HepG2 (cell line): ENCODE results near the gene SAMD4A. TPM values are rescaled to one million over a fixed set of nuclear protein-coding genes. Genes with fewer than 3 reads are reported as not detected.

Experiments used
- AGO2 ChIP-seq: fragments of 200-400 bp; formaldehyde crosslinking; optimal IDR thresholded peaks from 2 replicates; pipeline ENCODE3; 2017; ENCODE audit warnings: mild to moderate bottlenecking, low read depth, low read length, moderate library complexity
- FOXJ3 ChIP-seq: sonication (generic); formaldehyde crosslinking; IDR thresholded peaks from 2 replicates; pipeline ENCODE4 v1.4.0; 2020; ENCODE audit warnings: missing genetic modification reagents, mild to moderate bottlenecking, borderline replicate concordance
- GPN1 ChIP-seq: sonication (generic); formaldehyde crosslinking; IDR thresholded peaks from 2 replicates; pipeline ENCODE4 v1.5.1; 2020; ENCODE audit warnings: missing genetic modification reagents, borderline replicate concordance
- SP1 ChIP-seq, 2 experiments: fragments of 450-650 bp in 1 of 2; sonication (generic) in 1 of 2; formaldehyde crosslinking in 1 of 2; IDR thresholded peaks; 2 replicates each; pipeline versions ENCODE4 v1.4.0 to v1.6.1; 2016 to 2020; ENCODE audit warnings: missing genetic modification reagents in 1 of 2
- STAG1 ChIP-seq: sonication (generic); formaldehyde crosslinking; IDR thresholded peaks from 2 replicates; pipeline ENCODE4 v1.4.0; 2020; ENCODE audit warnings: missing genetic modification reagents
- ZFYVE20 ChIP-seq: sonication (generic); formaldehyde crosslinking; IDR thresholded peaks from 2 replicates; pipeline ENCODE4 v1.8.0; 2023; ENCODE audit warnings: low read depth, mild to moderate bottlenecking, moderate library complexity, missing genetic modification reagents, borderline replicate concordance
- ZNF12 ChIP-seq: sonication (generic); formaldehyde crosslinking; IDR thresholded peaks from 2 replicates; pipeline ENCODE4 v1.5.0; 2020; ENCODE audit warnings: missing genetic modification reagents
- ZNF354B ChIP-seq: sonication (generic); formaldehyde crosslinking; IDR thresholded peaks from 2 replicates; pipeline ENCODE4 v1.8.0; 2022; ENCODE audit warnings: mild to moderate bottlenecking, missing genetic modification reagents
- polyA plus RNA-seq, 8 experiments: library from polyadenylated mRNA; depleted of rRNA in 3 of 8; stranded (reverse) in 7 of 8; unstranded in 1 of 8; fragments of >200 nt; fragmentation: Illumina TruSeq in 4 of 8; extraction: Trizol in 4 of 8; gene quantifications; 2 replicates each; pipeline versions ENCODE4 v1.2.1 to v1.2.3, GENCODE V29; 2011 to 2016; ENCODE audit warnings: low read depth in 4 of 8, missing spikeins in 1 of 8, mixed read lengths in 1 of 8; ENCODE audit not compliant: insufficient read depth in 1 of 8
- total RNA-seq, 5 experiments: library from RNA; depleted of rRNA; stranded (reverse); fragments of >200 nt; fragmentation: Illumina TruSeq; extraction: Trizol; gene quantifications; 2 replicates each; pipeline ENCODE4 v1.2.3, GENCODE V29; 2016; ENCODE audit warnings: low read depth in 1 of 5
- TF ChIP-seq, protein P1 (sequence below): sonication (generic); formaldehyde crosslinking; IDR thresholded peaks from 2 replicates; pipeline ENCODE4 v1.5.0; 2020; ENCODE audit warnings: missing genetic modification reagents
- TF ChIP-seq, protein P2 (sequence below): sonication (generic); formaldehyde crosslinking; IDR thresholded peaks from 2 replicates; pipeline ENCODE4 v1.4.0; 2020; ENCODE audit warnings: missing genetic modification reagents
- TF ChIP-seq, protein P3 (sequence below): sonication (generic); formaldehyde crosslinking; IDR thresholded peaks from 2 replicates; pipeline ENCODE4 v1.9.0; 2021; ENCODE audit warnings: missing genetic modification reagents, mild to moderate bottlenecking, borderline replicate concordance
- TF ChIP-seq, protein P4 (sequence below): sonication (generic); formaldehyde crosslinking; IDR thresholded peaks from 2 replicates; pipeline ENCODE4 v1.4.0; 2020; ENCODE audit warnings: missing genetic modification reagents, low read depth, mild to moderate bottlenecking, borderline replicate concordance
- TF ChIP-seq, protein P5 (sequence below): sonication (generic); formaldehyde crosslinking; IDR thresholded peaks from 2 replicates; pipeline ENCODE4 v1.4.0; 2020; ENCODE audit warnings: mild to moderate bottlenecking, low read depth, missing genetic modification reagents
- TF ChIP-seq, protein P6 (sequence below): sonication (generic); formaldehyde crosslinking; IDR thresholded peaks from 2 replicates; pipeline ENCODE4 v1.5.0; 2020; ENCODE audit warnings: missing genetic modification reagents, mild to moderate bottlenecking, borderline replicate concordance

The SAMD4A gene
- total and polyA plus RNA-seq, 2 of the 13 experiments (the other 11 are each of a cell fraction or from before 2014, with no cell fraction given): 11.8 to 13.0 TPM

DNA sequence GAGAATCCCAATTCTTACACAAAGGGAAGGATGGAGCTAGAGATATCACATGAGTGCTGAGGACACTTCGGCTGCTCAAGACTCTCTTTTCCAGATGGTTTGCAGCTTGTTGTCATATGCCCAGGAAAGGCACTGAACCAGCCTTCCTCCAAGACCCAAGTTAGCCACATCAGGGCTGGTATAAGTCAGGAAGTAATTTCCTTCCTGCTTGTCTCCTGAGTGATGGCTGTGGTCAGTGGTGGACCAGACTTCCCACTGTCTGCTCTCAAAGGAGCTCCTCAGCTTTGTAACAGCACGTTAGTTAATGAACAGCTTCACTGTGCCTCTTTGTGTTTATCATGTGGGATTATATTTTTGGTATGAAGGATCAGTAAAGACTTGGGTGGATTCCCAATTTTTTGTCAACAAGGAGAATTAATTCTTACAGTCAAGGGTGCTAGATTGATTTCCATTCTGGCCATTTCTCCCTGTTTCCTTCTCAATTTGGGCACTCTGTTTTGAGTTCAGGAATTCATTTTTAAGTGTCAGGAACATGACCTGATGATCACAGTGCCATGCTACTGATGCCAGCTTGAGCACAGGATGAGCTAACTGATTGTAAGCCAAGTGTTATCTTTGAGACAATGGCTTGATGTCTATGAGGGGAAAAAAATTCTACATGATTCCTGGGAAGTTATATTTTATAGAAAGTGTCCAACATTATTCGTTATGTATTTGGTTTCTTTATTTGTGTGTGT, 189.9 kb downstream of the SAMD4A start (continued):
- TF ChIP-seq, protein P1, sequence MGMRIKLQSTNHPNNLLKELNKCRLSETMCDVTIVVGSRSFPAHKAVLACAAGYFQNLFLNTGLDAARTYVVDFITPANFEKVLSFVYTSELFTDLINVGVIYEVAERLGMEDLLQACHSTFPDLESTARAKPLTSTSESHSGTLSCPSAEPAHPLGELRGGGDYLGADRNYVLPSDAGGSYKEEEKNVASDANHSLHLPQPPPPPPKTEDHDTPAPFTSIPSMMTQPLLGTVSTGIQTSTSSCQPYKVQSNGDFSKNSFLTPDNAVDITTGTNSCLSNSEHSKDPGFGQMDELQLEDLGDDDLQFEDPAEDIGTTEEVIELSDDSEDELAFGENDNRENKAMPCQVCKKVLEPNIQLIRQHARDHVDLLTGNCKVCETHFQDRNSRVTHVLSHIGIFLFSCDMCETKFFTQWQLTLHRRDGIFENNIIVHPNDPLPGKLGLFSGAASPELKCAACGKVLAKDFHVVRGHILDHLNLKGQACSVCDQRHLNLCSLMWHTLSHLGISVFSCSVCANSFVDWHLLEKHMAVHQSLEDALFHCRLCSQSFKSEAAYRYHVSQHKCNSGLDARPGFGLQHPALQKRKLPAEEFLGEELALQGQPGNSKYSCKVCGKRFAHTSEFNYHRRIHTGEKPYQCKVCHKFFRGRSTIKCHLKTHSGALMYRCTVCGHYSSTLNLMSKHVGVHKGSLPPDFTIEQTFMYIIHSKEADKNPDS (CRISPR knock-in tag): no peak
- TF ChIP-seq, protein P2, sequence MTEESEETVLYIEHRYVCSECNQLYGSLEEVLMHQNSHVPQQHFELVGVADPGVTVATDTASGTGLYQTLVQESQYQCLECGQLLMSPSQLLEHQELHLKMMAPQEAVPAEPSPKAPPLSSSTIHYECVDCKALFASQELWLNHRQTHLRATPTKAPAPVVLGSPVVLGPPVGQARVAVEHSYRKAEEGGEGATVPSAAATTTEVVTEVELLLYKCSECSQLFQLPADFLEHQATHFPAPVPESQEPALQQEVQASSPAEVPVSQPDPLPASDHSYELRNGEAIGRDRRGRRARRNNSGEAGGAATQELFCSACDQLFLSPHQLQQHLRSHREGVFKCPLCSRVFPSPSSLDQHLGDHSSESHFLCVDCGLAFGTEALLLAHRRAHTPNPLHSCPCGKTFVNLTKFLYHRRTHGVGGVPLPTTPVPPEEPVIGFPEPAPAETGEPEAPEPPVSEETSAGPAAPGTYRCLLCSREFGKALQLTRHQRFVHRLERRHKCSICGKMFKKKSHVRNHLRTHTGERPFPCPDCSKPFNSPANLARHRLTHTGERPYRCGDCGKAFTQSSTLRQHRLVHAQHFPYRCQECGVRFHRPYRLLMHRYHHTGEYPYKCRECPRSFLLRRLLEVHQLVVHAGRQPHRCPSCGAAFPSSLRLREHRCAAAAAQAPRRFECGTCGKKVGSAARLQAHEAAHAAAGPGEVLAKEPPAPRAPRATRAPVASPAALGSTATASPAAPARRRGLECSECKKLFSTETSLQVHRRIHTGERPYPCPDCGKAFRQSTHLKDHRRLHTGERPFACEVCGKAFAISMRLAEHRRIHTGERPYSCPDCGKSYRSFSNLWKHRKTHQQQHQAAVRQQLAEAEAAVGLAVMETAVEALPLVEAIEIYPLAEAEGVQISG (CRISPR knock-in tag): no peak
- TF ChIP-seq GPN1 (CRISPR knock-in tag): no peak
- TF ChIP-seq ZNF354B (CRISPR knock-in tag): no peak
- TF ChIP-seq, protein P3, sequence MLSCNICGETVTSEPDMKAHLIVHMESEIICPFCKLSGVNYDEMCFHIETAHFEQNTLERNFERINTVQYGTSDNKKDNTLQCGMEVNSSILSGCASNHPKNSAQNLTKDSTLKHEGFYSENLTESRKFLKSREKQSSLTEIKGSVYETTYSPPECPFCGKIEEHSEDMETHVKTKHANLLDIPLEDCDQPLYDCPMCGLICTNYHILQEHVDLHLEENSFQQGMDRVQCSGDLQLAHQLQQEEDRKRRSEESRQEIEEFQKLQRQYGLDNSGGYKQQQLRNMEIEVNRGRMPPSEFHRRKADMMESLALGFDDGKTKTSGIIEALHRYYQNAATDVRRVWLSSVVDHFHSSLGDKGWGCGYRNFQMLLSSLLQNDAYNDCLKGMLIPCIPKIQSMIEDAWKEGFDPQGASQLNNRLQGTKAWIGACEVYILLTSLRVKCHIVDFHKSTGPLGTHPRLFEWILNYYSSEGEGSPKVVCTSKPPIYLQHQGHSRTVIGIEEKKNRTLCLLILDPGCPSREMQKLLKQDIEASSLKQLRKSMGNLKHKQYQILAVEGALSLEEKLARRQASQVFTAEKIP (CRISPR knock-in tag): no peak
- TF ChIP-seq, protein P4, sequence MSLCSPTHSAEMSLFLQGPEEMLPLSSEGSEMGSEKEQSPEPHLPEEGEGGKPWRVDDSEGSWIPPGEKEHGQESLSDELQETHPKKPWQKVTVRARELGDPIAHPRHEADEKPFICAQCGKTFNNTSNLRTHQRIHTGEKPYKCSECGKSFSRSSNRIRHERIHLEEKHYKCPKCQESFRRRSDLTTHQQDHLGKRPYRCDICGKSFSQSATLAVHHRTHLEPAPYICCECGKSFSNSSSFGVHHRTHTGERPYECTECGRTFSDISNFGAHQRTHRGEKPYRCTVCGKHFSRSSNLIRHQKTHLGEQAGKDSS (CRISPR knock-in tag): no peak
- TF ChIP-seq SP1 (IDR thresholded peaks at IDR 0.05): no peak
- TF ChIP-seq SP1 (CRISPR knock-in tag; IDR thresholded peaks at IDR 0.05): no peak
- TF ChIP-seq AGO2: no peak
- TF ChIP-seq, protein P5, sequence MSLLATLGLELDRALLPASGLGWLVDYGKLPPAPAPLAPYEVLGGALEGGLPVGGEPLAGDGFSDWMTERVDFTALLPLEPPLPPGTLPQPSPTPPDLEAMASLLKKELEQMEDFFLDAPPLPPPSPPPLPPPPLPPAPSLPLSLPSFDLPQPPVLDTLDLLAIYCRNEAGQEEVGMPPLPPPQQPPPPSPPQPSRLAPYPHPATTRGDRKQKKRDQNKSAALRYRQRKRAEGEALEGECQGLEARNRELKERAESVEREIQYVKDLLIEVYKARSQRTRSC: no peak
- no peak for TF ChIP-seq STAG1 (CRISPR knock-in tag)
- no peak for TF ChIP-seq ZNF12 (CRISPR knock-in tag)
- no peak for TF ChIP-seq FOXJ3 (CRISPR knock-in tag)
- no peak for TF ChIP-seq ZFYVE20 (CRISPR knock-in tag)
- TF ChIP-seq, protein P6, sequence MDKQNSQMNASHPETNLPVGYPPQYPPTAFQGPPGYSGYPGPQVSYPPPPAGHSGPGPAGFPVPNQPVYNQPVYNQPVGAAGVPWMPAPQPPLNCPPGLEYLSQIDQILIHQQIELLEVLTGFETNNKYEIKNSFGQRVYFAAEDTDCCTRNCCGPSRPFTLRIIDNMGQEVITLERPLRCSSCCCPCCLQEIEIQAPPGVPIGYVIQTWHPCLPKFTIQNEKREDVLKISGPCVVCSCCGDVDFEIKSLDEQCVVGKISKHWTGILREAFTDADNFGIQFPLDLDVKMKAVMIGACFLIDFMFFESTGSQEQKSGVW (CRISPR knock-in tag): no peak
- TF ChIP-seq, all 625 proteins: peak for 0
